ENCODE results near the gene USP21. TPM values are rescaled to one million over a fixed set of nuclear protein-coding genes. Genes with fewer than 3 reads are reported as not detected.

The USP21 gene
- polyA plus RNA-seq, 1 of the 3 experiments (the other 2 are of a cell fraction): 26.8 TPM

DNA sequence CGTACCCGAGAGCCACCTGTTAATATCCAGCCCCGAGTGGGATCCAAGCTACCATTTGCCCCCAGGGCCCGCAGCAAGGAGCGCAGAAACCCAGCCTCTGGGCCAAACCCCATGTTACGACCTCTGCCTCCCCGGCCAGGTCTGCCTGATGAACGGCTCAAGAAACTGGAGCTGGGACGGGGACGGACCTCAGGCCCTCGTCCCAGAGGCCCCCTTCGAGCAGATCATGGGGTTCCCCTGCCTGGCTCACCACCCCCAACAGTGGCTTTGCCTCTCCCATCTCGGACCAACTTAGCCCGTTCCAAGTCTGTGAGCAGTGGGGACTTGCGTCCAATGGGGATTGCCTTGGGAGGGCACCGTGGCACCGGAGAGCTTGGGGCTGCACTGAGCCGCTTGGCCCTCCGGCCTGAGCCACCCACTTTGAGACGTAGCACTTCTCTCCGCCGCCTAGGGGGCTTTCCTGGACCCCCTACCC lies 1.4 kb downstream of the USP21 start:
- Histone ChIP-seq H4K20me1 (ENCODE audit: insufficient read depth) (no peaks in the 10 kb centered on the region), H3K4me2 (peak overlapping the region; percentile 77), H3K27me3 (ENCODE audit: insufficient read depth) (no peaks in the 10 kb centered on the region), H3K9ac (no peak overlapping the region), H3K79me2 (ENCODE audit: insufficient read depth) (peaks cover 17% of the 10 kb centered on the region), H3F3A (replicated peaks; ENCODE audit: insufficient read depth) (peaks cover 21% of the 10 kb centered on the region), H3K9me2 (no peaks in the 10 kb centered on the region), H3K36me3 (replicated peaks in 1 of 2; ENCODE audit: control insufficient read depth in 1 of 2, insufficient read depth in 2 of 2, low read length in 1 of 2) (peaks cover 15 to 64% of the 10 kb centered on the region in 2 experiments), H3K4me1 (ENCODE audit: control insufficient read depth in 1 of 2, insufficient read depth in 2 of 2, low read depth in 1 of 2, low read length in 1 of 2) (peaks cover 0 to 36% of the 10 kb centered on the region in 2 experiments; a peak in 2 of 4 replicates), H3K27ac (ENCODE audit: low read depth in 2 of 2, low read length in 1 of 2) (no peak overlapping the region; a peak in 1 of 4 replicates), H2AFZ (ENCODE audit: low read depth) (no peak overlapping the region), H3K4me3 (ENCODE audit: low read depth in 2 of 2, low read length in 1 of 2) (peak overlapping the region; percentile 89 to 92; a peak in 3 of 4 replicates), H3K9me3 (no peaks in the 10 kb centered on the region)
- 97% methylated on average over 19 of the region's 22 CpGs for WGBS (ENCODE audit: low lambda C conversion rate)
- ChIA-PET POLR2A (interaction anchor here (0.6 kb wide), 1 partner anchor 65 kb away, joined by 3 read pairs; the partner anchor contains the start of gene TOMM40L), CTCF (no interaction called here)
- TF ChIP-seq MEF2A (IDR thresholded peaks at IDR 0.05; ENCODE audit: borderline replicate concordance, low read depth) (no peak), FOSL2 (IDR thresholded peaks at IDR 0.05; ENCODE audit: borderline replicate concordance, low read depth) (no peak), CHD2 (IDR thresholded peaks at IDR 0.05; ENCODE audit: low read length, partially characterized antibody) (no peak), RFX5 (IDR thresholded peaks at IDR 0.05; ENCODE audit: low read length) (no peak), TAF1 (IDR thresholded peaks at IDR 0.05; ENCODE audit: borderline replicate concordance, low read depth, low read length) (no peak), REST (IDR thresholded peaks at IDR 0.05; ENCODE audit: low read depth, low read length) (no peak), SIN3A (IDR thresholded peaks at IDR 0.05; ENCODE audit: borderline replicate concordance, low read depth, low read length) (no peak), RXRA (IDR thresholded peaks at IDR 0.05; ENCODE audit: borderline replicate concordance, low read depth) (no peak), SMC3 (IDR thresholded peaks at IDR 0.05; ENCODE audit: low read depth, low read length) (no peak), ELF1 (IDR thresholded peaks at IDR 0.05) (no peak), RCOR1 (IDR thresholded peaks at IDR 0.05; ENCODE audit: low read length) (no peak), POLR2AphosphoS5 (IDR thresholded peaks at IDR 0.05; ENCODE audit: low read depth, low read length) (no peak), JUND (IDR thresholded peaks at IDR 0.05) (no peak), FOXJ3 (CRISPR knock-in tag; IDR thresholded peaks at IDR 0.05) (no peak), YY1 (IDR thresholded peaks at IDR 0.05; ENCODE audit: low read depth) (no peak), TEAD4 (IDR thresholded peaks at IDR 0.05; ENCODE audit: borderline replicate concordance, insufficient read depth) (no peak), RAD21 (IDR thresholded peaks at IDR 0.05; ENCODE audit: low read length) (no peak)
- TF ChIP-seq, protein P1, sequence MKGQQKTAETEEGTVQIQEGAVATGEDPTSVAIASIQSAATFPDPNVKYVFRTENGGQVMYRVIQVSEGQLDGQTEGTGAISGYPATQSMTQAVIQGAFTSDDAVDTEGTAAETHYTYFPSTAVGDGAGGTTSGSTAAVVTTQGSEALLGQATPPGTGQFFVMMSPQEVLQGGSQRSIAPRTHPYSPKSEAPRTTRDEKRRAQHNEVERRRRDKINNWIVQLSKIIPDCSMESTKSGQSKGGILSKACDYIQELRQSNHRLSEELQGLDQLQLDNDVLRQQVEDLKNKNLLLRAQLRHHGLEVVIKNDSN (IDR thresholded peaks at IDR 0.05; ENCODE audit: borderline replicate concordance, low read depth): no peak
- TF ChIP-seq, protein P2, sequence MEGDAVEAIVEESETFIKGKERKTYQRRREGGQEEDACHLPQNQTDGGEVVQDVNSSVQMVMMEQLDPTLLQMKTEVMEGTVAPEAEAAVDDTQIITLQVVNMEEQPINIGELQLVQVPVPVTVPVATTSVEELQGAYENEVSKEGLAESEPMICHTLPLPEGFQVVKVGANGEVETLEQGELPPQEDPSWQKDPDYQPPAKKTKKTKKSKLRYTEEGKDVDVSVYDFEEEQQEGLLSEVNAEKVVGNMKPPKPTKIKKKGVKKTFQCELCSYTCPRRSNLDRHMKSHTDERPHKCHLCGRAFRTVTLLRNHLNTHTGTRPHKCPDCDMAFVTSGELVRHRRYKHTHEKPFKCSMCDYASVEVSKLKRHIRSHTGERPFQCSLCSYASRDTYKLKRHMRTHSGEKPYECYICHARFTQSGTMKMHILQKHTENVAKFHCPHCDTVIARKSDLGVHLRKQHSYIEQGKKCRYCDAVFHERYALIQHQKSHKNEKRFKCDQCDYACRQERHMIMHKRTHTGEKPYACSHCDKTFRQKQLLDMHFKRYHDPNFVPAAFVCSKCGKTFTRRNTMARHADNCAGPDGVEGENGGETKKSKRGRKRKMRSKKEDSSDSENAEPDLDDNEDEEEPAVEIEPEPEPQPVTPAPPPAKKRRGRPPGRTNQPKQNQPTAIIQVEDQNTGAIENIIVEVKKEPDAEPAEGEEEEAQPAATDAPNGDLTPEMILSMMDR (IDR thresholded peaks at IDR 0.05): no peak
- no peak for DNase-seq

Measured in SK-N-SH (cell line).